A673 (cell line): ENCODE data around the gene GABARAP. TPM values are rescaled to one million over a fixed set of nuclear protein-coding genes. Genes with fewer than 3 reads are reported as not detected.

Experiments
- BruUV-seq: library from RNA; stranded (reverse); fragments of 400-500 nt; replicated peaks from 2 replicates; lab custom pipeline; 2021; lab: Mats Ljungman, UMichigan
- CTCF ChIA-PET: fragments of 300-600 bp; sonication (Branson Sonifier 250); formaldehyde crosslinking; loops from one replicate; lab custom pipeline; 2022; ENCODE audit warnings: antibody characterized with exemption; lab: Charles Lee
- POLR2A ChIA-PET: fragments of 300-600 bp; sonication (Branson Sonifier 250); formaldehyde crosslinking; loops from one replicate; lab custom pipeline; 2022; ENCODE audit warnings: antibody characterized with exemption; ENCODE audit not compliant: low non-redundant PET; lab: Charles Lee
- DNase-seq: peaks from one replicate; pipeline ENCODE4 v3.0.0-alpha.2; 2015; ENCODE audit warnings: low spot score
- H3K27ac ChIP-seq: fragments of 200-600 bp; sonication (generic); 2 replicates; pipeline ENCODE4 v1.5.1; 2016; ENCODE audit warnings: mixed run types, low read depth, mild to moderate bottlenecking, mixed read lengths, antibody characterized with exemption, low read length; ENCODE audit not compliant: poor library complexity, severe bottlenecking
- H3K27me3 ChIP-seq: fragments of 200-600 bp; sonication (generic); replicated peaks from 2 replicates; pipeline ENCODE4 v1.6.1; 2017; ENCODE audit warnings: mixed run types, low read depth, mild to moderate bottlenecking, mixed read lengths, antibody characterized with exemption, low read length; ENCODE audit not compliant: insufficient read depth, poor library complexity
- H3K36me3 ChIP-seq: fragments of 200-600 bp; sonication (generic); 2 replicates; pipeline ENCODE4 v1.6.1; 2016; ENCODE audit warnings: mixed run types, mild to moderate bottlenecking, mixed read lengths, antibody characterized with exemption, low read length; ENCODE audit not compliant: insufficient read depth, poor library complexity, severe bottlenecking
- H3K4me1 ChIP-seq: fragments of 200-600 bp; sonication (generic); 2 replicates; pipeline ENCODE4 v1.6.1; 2017; ENCODE audit warnings: mixed run types, mild to moderate bottlenecking, mixed read lengths, antibody characterized with exemption, low read length; ENCODE audit not compliant: insufficient read depth, poor library complexity, severe bottlenecking
- H3K4me3 ChIP-seq: fragments of 200-600 bp; sonication (generic); 2 replicates; pipeline ENCODE4 v1.5.1; 2016; ENCODE audit warnings: low read depth, mixed run types, mild to moderate bottlenecking, mixed read lengths, low read length; ENCODE audit not compliant: poor library complexity, severe bottlenecking
- H3K9me3 ChIP-seq: fragments of 200-600 bp; sonication (generic); 2 replicates; pipeline ENCODE4 v1.6.1; 2016; ENCODE audit warnings: mixed run types, low read depth, mild to moderate bottlenecking, mixed read lengths, antibody characterized with exemption, low read length; ENCODE audit not compliant: poor library complexity, severe bottlenecking
- CTCF ChIP-seq: fragments of 300-800, 200-600 bp; sonication (generic); conservative IDR thresholded peaks from 2 replicates; pipeline ENCODE4 v1.5.1; 2017; ENCODE audit warnings: low read depth, mild to moderate bottlenecking, antibody characterized with exemption, low read length, moderate library complexity, mixed read lengths
- EZH2 ChIP-seq: fragments of 200-600 bp; sonication (generic); IDR thresholded peaks from 2 replicates; pipeline ENCODE4 v1.6.1; 2017; ENCODE audit warnings: borderline replicate concordance, low read depth, mild to moderate bottlenecking, mixed read lengths, antibody characterized with exemption, low read length; ENCODE audit not compliant: poor library complexity, severe bottlenecking
- intact Hi-C: fragments of 100-400 bp; cut with micrococcal nuclease; formaldehyde crosslinking; loops from one replicate; pipeline ENCODE4 v1.10.0; 2022; ENCODE audit not compliant: unreplicated experiment
- total RNA-seq: library from RNA; stranded (reverse); gene quantifications from 2 replicates; pipeline ENCODE4 v1.2.3, GENCODE V29; 2021

The GABARAP gene
- total RNA-seq, 1 experiment from 2014 or later = 296 TPM

GRCh38 chr17:7211491-7212273 is 30.6 kb downstream of the GABARAP start:
- intact Hi-C loops = no loop called here
- DNase-seq = peak; percentile 21
- Histone ChIP-seq H3K9me3 (no peaks in the 10 kb centered on the region), H3K27me3 (no peaks in the 10 kb centered on the region), H3K36me3 (no peaks in the 10 kb centered on the region), H3K4me1 (peaks cover 51% of the 10 kb centered on the region), H3K4me3 (peak overlapping the region; percentile 37), H3K27ac (peak overlapping the region; percentile 48)
- CTCF ChIA-PET = no interaction called here
- no peak for TF ChIP-seq EZH2
- no TSS peak for BruUV-seq
- POLR2A ChIA-PET = no interaction called here

GRCh38 chr17:7208754-7209460 is 33.3 kb downstream of the GABARAP start:
- no peaks in the 10 kb centered on the region for H3K9me3 ChIP-seq
- TF ChIP-seq CTCF = no peak
- TF ChIP-seq EZH2 = no peak
- intact Hi-C loops = no loop called here
- H3K4me3 ChIP-seq = no peak overlapping the region
- H3K27ac ChIP-seq = peak overlapping the region; percentile 57
- H3K27me3 ChIP-seq = no peaks in the 10 kb centered on the region
- peaks cover 2% of the 10 kb centered on the region for H3K36me3 ChIP-seq
- ChIA-PET CTCF (no interaction called here), POLR2A (no interaction called here)
- no peak for DNase-seq
- H3K4me1 ChIP-seq = peaks cover 58% of the 10 kb centered on the region
- BruUV-seq = no TSS peak

- TF ChIP-seq EZH2 = no peak
- no peak for TF ChIP-seq CTCF
- DNase-seq = no peak
- ChIA-PET POLR2A (no interaction called here), CTCF (no interaction called here)
- peaks cover 10% of the 10 kb centered on the region for H3K36me3 ChIP-seq
- no peaks in the 10 kb centered on the region for H3K9me3 ChIP-seq
- no peaks in the 10 kb centered on the region for H3K27me3 ChIP-seq
- H3K4me3 ChIP-seq = no peak overlapping the region
- H3K4me1 ChIP-seq = peaks cover 51% of the 10 kb centered on the region
- intact Hi-C loops = no loop called here
- BruUV-seq = no TSS peak
- peak overlapping the region; percentile 37 for H3K27ac ChIP-seq
Observed at GRCh38 chr17:7208027-7208571, 34.1 kb downstream of the GABARAP start.
